Erythroblast (primary cell): ENCODE measurements around the gene UBR7.
"Not testable (repeated sequence)": the region's sequence is repeated elsewhere in the genome, so short reads cannot be mapped to it uniquely, and the experiment has no call there.

Source experiments
- DNase-seq, 2 experiments: peaks; one replicate each; lab custom pipeline; 2025; lab: John Stamatoyannopoulos, UW
- GATA1 ChIP-seq: IDR thresholded peaks from 2 replicates; pipeline ENCODE4 v1.6.1; 2011; ENCODE audit warnings: low read depth, mild to moderate bottlenecking, control low read depth, low read length, moderate library complexity
- POLR2A ChIP-seq: IDR thresholded peaks from 2 replicates; pipeline ENCODE4 v1.6.1; 2011; ENCODE audit warnings: mild to moderate bottlenecking, low read length

UBR7 gene, protein sequence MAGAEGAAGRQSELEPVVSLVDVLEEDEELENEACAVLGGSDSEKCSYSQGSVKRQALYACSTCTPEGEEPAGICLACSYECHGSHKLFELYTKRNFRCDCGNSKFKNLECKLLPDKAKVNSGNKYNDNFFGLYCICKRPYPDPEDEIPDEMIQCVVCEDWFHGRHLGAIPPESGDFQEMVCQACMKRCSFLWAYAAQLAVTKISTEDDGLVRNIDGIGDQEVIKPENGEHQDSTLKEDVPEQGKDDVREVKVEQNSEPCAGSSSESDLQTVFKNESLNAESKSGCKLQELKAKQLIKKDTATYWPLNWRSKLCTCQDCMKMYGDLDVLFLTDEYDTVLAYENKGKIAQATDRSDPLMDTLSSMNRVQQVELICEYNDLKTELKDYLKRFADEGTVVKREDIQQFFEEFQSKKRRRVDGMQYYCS

DNA sequence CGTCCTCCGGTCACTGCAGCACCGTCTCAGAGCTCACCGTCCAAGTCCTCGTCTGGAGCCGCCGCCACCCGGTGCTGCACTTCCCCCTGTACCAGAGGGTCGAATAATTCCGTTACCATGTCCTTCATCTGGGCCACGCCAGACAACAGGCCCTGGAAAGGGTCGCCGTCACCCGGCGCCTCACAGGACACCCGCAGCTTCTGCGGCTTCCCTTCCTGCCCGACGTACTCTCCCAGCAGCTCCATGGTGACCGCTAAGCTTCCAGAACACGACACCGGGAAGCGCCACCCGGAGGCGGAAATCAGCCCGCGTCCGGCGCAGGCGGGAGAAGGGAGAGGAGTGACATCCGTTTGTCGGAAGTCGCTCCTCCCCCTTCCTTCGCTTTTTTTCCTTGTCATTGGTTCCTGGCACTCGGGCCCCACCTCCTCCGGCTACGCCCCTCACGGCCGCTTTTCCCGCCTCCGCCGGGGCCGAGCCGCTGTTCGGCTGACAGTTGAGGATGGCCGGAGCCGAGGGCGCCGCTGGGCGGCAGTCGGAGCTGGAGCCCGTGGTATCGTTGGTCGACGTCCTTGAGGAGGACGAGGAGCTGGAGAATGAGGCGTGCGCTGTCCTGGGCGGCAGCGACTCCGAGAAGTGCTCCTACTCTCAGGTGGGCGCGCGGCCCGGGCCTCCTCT lies at the start of gene UBR7, which contains the start of gene GON7:
UBR7 (plus strand) TSS at position 464 of the 675 bp plus-strand sequence; CDS start at position 500, 36 bp downstream.
GON7 (minus strand) TSS at position 273 of the 675 bp plus-strand sequence; CDS start at position 245, 28 bp downstream.
- peak; percentile 96 to 97 for DNase-seq
- TF ChIP-seq GATA1 = no peak
- TF ChIP-seq POLR2A = peak; percentile 94

GRCh38 chr14:93158349-93158748 lies 48.7 kb upstream of the UBR7 start:
- DNase-seq = not testable (repeated sequence)

- DNase-seq = not testable (repeated sequence)
These were observed 47.3 kb upstream of the UBR7 start for GRCh38 chr14:93159625-93160352.

DNA sequence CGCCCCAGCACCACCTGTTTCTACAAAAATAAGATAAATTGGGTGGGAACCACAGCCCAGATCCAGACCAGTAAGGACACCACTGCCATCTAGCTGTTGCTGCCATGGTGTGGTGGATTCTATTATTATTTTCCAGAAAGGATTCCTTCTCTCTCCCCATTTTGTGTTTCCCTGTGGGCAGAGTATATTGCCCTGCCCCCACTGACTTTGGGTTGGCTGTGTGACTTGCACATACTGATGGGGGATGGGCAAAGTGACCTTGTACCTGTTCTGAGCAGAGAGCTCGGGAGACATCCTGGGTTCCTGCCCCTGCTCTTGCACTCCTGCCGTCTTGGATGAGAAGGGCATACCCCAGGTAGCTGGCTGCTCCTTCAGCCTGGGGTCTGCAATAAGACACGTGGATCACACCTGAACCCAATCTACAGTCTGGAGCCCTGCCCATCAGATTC lies 46.7 kb upstream of the UBR7 start:
- TF ChIP-seq GATA1 (no peak), POLR2A (no peak)
- DNase-seq = peak; percentile 55 to 75

DNA sequence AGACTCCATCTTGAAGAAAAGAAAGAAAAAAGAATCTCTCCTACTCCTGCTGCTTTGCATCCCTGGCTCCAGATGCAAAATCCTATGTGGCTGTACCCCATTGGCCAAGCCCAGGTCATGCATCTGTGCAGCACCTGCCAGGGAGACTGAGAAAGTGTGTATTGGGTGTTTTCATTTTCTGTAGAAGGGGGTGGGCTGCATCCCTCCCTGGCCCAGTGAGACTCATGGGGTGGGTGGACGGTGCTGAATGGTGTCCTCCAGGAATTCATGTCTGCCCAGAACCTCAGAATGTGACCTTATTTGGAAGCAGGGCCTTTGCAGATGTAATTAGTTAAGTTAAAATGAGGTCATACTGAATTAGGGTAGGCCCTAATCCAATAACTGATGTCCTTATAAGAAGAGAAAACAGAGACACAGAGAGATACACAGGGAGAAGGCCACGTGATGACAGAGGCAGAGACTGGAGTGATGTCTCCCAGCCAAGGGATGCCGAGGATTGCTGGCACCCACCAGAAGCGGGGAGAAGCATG lies 45.6 kb upstream of the UBR7 start:
- TF ChIP-seq GATA1 (no peak), POLR2A (no peak)
- no peak for DNase-seq

DNA sequence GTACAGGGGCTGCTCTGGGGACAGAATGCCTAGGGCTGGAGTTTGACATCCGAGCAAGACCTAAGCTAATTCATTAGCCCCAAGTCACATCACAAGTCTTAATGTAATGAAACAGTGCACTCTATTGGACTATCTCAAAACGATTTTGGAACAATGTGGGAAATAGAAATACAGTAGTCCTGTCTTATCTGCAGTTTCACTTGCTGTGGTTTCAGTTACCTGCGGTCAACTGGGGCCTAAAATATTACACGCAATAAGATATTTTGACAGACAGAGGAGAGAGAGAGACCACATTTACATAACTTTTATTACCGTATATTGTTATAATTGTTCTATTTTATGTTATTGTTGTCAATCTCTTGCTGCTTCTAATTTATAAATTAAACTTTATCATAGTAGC lies 43.5 kb upstream of the UBR7 start:
- peak in 1 of 2 experiments; percentile 24 for DNase-seq
- TF ChIP-seq POLR2A = no peak
- TF ChIP-seq GATA1 = no peak

GRCh38 chr14:93165271-93166265 lies 41.5 kb upstream of the UBR7 start:
- DNase-seq = not testable (repeated sequence)

GRCh38 chr14:93168610-93169009 lies 38.4 kb upstream of the UBR7 start:
- not testable (repeated sequence) for DNase-seq

- DNase-seq = not testable (repeated sequence)
These were observed 37.4 kb upstream of the UBR7 start for GRCh38 chr14:93169619-93170018.

- DNase-seq = not testable (repeated sequence)
These were observed 36.9 kb upstream of the UBR7 start for GRCh38 chr14:93170141-93170540.

GRCh38 chr14:93171376-93171775 lies 35.7 kb upstream of the UBR7 start:
- no peak for DNase-seq
- TF ChIP-seq GATA1 (no peak), POLR2A (no peak)

DNA sequence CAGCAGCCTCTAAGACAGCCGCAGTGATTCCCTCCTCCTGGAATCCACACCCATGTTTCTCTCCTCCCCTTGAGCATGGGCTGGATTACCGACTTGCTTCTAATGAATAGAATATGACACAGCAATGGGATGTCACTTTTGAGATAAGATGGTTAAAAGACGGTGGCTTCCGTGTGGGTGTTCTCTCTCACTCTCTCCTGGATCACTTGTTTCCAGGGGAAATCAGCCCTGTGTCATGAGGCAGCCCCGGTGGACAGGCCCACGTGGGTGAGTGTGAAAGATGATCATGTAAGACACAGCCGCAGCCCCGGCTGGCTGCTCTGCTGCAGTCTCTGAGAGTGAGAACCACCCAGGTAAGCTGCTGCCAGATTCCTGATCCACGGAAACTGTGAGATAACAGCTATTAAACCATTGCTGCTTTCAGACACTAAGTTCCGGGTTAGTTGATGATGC lies 33.1 kb upstream of the UBR7 start:
- TF ChIP-seq GATA1 (no peak), POLR2A (no peak)
- DNase-seq = no peak

- not testable (repeated sequence) for DNase-seq
These were observed 32.3 kb upstream of the UBR7 start for GRCh38 chr14:93174731-93175130.
